Brain microvascular endothelial cell (primary cell): Measurements from ENCODE around the gene NNAT.

ENCODE experiments used
- DNase-seq: peaks from one replicate; pipeline ENCODE4 v3.0.0-alpha.2; 2020
- H3K27ac ChIP-seq: fragments of 250-450 bp; sonication (Bioruptor Pico); 2 replicates; pipeline ENCODE4 v1.5.1; 2020; ENCODE audit warnings: mild to moderate bottlenecking, moderate library complexity
- H3K27me3 ChIP-seq: fragments of 250-450 bp; sonication (Bioruptor Pico); replicated peaks from 2 replicates; pipeline ENCODE4 v1.5.1; 2020; ENCODE audit warnings: mild to moderate bottlenecking
- H3K36me3 ChIP-seq: fragments of 250-450 bp; sonication (Bioruptor Pico); replicated peaks from 2 replicates; pipeline ENCODE4 v1.5.1; 2020; ENCODE audit warnings: mild to moderate bottlenecking
- H3K4me3 ChIP-seq: 2 replicates; pipeline ENCODE4 v1.5.1; 2011; ENCODE audit warnings: low read depth, mild to moderate bottlenecking, control low read depth, low read length, moderate library complexity
- in situ Hi-C: cut with HindIII; loops from 2 replicates; pipeline ENCODE4 v1.10.0; 2017; ENCODE audit warnings: low sequenced_read_pairs, low pct_ligation_motif_present
- TF ChIP-seq, protein P1 (sequence below): IDR thresholded peaks from 2 replicates; pipeline ENCODE4 v1.5.1; 2011; ENCODE audit warnings: low read depth, mild to moderate bottlenecking, moderate library complexity, low read length, control low read depth, inconsistent platforms; ENCODE audit errors: missing control alignments

Gene NNAT

DNA sequence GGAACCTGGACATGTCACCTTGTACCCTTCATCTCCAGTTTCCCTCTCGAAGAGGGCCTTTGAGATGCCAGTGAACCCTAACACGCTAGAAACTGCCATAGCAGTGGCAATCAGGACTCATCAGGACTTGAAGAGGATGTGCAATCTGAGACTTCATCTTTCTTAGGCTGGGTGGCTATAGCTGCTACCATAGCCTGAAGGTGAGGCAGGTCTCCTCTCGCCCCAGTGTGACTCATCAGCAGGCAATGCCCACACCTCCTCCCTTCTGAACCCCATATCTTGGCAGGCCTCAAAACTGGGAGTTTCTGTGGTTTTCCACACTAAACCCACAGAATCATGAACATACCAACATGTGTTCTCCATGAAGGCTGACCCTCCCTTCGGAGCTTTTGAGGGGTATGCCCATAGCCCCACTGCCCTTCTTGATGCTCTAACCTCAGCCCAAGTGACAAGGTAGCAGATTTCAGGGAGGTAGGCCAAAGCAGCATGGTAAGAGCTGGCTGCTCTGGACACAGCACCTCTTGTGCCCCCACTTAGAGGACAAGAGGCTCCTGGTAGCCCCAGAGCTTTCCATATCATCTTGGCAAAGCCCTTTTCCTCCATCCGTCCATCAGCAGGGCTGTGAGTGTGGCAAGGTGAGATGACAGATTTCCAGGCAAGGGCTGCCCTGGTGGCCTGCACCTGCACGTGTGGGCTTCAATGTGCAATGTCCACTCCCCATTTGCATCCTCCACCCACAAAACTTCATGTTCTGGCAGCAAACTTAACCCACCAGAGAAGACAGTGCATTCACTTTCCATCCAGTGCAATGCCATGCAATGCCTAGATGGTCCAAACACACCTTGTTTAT is 4.0 kb downstream of the NNAT start:
- Histone ChIP-seq H3K27ac (no peak overlapping the region), H3K36me3 (no peaks in the 10 kb centered on the region), H3K4me3 (no peak overlapping the region), H3K27me3 (no peaks in the 10 kb centered on the region)
- TF ChIP-seq, protein P1, sequence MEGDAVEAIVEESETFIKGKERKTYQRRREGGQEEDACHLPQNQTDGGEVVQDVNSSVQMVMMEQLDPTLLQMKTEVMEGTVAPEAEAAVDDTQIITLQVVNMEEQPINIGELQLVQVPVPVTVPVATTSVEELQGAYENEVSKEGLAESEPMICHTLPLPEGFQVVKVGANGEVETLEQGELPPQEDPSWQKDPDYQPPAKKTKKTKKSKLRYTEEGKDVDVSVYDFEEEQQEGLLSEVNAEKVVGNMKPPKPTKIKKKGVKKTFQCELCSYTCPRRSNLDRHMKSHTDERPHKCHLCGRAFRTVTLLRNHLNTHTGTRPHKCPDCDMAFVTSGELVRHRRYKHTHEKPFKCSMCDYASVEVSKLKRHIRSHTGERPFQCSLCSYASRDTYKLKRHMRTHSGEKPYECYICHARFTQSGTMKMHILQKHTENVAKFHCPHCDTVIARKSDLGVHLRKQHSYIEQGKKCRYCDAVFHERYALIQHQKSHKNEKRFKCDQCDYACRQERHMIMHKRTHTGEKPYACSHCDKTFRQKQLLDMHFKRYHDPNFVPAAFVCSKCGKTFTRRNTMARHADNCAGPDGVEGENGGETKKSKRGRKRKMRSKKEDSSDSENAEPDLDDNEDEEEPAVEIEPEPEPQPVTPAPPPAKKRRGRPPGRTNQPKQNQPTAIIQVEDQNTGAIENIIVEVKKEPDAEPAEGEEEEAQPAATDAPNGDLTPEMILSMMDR: no peak
- DNase-seq: no peak
- in situ Hi-C loops: loop anchor here (25.0 kb wide), 1 partner anchor 263 kb away; the partner anchor contains the start of gene GHRH

DNA sequence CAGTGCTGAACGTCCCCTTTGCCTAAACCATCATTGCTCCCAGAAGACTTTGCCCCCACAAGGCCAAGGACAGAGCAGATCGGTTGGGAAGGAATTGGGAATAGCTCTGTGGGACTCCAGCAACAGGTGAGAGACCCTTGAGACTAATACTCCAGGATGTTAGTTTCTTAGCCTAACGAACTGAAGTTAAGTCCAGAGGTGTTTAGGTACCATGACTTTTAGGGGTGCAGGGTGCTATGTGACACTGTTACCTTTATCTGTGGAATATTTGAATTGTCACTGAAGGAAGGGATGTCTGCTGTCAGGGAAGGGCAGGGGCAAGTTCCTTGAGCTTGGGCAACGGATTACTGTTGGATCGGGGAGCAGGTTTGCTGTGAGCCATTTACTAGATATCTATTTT is 4.8 kb downstream of the NNAT start:
- Histone ChIP-seq H3K27ac (no peak overlapping the region), H3K4me3 (peak overlapping the region; percentile 99), H3K36me3 (no peaks in the 10 kb centered on the region), H3K27me3 (no peaks in the 10 kb centered on the region)
- TF ChIP-seq, protein P1: no peak
- no peak for DNase-seq
- in situ Hi-C loops: loop anchor here (25.0 kb wide), 1 partner anchor 264 kb away; the partner anchor contains the start of gene GHRH

DNA sequence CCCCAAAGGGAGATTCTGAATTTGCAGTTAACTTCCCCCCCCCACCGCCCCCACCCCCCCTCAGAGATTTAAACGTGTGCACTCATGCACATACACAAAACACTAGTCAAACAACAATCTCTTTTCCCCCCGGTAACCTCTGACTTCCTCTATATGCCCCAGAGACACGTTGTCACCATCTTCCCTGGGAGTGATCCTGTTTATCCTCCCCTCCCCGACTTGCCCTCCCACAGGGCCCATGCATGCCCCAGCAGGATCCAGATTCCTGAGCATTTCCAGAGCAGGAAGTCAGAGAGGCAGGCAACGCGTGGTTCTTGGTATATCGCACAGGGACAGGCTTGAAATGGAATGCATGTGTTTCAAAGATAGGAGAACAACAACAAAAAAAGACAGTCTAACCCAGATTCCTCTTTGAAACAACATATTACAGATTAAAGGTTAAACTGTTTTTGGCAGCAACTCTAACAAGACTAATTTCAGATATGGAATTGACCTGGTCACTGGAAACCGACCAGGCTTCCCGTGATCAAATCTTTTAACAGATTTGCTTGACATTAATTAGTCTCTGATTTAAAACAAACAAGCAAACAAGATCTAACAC is 5.3 kb downstream of the NNAT start:
- in situ Hi-C loops: loop anchor here (25.0 kb wide), 1 partner anchor 264 kb away; the partner anchor contains the start of gene GHRH
- Histone ChIP-seq H3K27ac (no peak overlapping the region), H3K27me3 (no peaks in the 10 kb centered on the region), H3K36me3 (no peaks in the 10 kb centered on the region), H3K4me3 (peak overlapping the region; percentile 99)
- TF ChIP-seq, protein P1: no peak
- DNase-seq: peak; percentile 53

DNA sequence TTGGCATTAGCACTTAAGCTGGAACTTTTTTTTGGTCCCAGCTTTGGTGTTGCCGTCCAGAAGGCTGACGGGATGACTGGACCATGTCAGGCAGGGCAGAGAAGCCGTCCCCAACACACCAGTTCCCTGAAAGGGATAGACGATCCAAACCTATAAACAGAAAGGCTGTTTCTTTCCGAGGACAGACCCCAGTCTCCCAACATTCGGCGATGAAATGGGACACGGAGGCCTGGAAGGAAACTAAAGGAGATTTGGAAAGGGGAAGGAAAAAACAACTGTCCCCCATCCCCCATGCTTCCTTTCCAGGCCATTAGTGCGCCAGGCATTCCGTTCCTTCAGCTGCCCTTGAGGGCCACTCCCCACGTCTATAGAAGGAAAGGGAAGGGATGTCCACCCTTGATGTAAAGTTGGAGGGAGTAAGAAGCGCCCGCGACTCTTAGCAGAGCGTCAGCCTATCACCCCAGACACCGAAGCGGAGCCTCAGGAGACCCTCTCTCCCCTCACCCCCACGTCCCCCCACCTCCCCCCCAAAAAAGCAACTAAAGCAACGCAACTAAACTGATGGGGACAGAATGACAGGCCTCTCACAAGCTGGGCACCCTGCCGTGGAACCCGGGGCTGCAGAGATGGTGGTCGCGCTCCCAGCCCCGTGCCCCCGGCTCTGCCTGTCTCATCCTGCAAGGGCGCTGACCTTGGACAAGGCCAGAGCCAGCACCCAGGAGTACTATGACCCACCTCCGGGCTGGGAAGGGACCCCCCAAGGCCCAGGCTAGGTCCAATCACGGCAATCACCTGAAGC is 6.0 kb downstream of the NNAT start:
- Histone ChIP-seq H3K4me3 (peak overlapping the region; percentile 99), H3K36me3 (no peaks in the 10 kb centered on the region), H3K27ac (peak overlapping the region; percentile 100), H3K27me3 (no peaks in the 10 kb centered on the region)
- DNase-seq: no peak
- in situ Hi-C loops: loop anchor here (25.0 kb wide), 1 partner anchor 265 kb away; the partner anchor contains the start of gene GHRH
- TF ChIP-seq, protein P1: no peak

DNA sequence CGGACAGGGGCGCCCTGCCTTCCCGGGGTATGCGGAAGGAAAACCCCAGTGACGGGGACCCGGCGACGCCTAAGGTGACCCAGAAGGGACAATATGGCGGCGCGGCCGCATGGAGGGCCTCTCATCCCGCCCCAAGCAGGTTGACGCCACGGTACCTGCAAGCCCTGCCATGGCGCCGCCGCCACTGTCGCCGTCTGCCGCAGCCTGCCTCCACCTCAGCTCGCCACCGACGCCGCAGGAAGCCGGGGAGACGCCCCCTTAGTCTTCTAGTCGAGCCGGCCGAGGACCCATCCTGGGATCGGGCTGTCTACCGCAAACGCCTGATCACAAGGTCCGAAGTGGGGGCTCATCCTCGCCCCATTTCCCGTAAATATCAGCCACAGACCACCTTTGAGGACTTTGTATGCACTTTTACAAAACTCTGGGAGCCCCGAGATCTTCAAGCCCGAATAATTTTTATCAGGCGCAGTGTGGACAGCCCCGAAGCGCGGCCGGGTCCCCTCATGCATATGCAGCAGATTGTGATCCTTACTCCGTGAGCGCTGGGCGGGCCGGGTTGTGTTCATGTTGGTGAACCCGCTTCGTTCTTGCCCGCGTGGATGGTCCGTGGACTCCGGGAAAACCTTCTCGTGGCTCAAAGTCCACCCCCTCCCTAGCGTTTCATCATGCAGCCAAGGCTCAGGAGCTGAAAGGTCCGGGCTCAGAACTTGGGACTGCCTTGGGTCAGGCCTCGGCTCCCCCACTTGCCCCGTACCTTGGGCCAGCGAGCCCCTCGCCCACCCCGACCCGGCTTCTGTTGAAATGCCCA is 6.8 kb downstream of the NNAT start, which contains the start of gene BLCAP:
BLCAP (minus strand) TSS at position 239 of the 808 bp plus-strand sequence. CDS start 8,702 bp downstream, outside the sequence.
- H3K36me3 ChIP-seq: no peaks in the 10 kb centered on the region
- DNase-seq: peak; percentile 82
- H3K27ac ChIP-seq: peak within 1 kb of the TSS; percentile 100
- in situ Hi-C loops: loop anchor here (25.0 kb wide), 1 partner anchor 266 kb away; the partner anchor contains the start of gene GHRH
- H3K4me3 ChIP-seq: peak within 1 kb of the TSS; percentile 99
- TF ChIP-seq, protein P1: no peak
- H3K27me3 ChIP-seq: no peaks in the 10 kb centered on the region
